ENCODE results near the gene APOA5.

The APOA5 gene

GRCh38 chr11:116830184-116830912 is 38.7 kb upstream of the APOA5 start:
- TF ChIP-seq CTCF (IDR thresholded peaks at IDR 0.05), result no peak
- Histone ChIP-seq H3K36me3 (ENCODE audit: control insufficient read depth, insufficient read depth, low read length) (no peaks in the 10 kb centered on the region), H3K27ac (no peak overlapping the region), H3K4me1 (no peaks in the 10 kb centered on the region), H3K4me3 (ENCODE audit: low read depth, low read length) (no peak overlapping the region), H3K27me3 (ENCODE audit: control insufficient read depth, insufficient read depth, low read length) (no peaks in the 10 kb centered on the region), H3K9me3 (ENCODE audit: control insufficient read depth, low read length) (no peaks in the 10 kb centered on the region), H2AFZ (no peak overlapping the region), H3K4me2 (ENCODE audit: low read length) (no peak overlapping the region), H3K79me2 (no peaks in the 10 kb centered on the region), H3K9ac (no peak overlapping the region)

- H3K4me3 ChIP-seq (ENCODE audit: low read depth, low read length), result no peak within 1 kb of the TSS
- no peaks in the 10 kb centered on the region for H3K4me1 ChIP-seq
- no peaks in the 10 kb centered on the region for H3K36me3 ChIP-seq (ENCODE audit: control insufficient read depth, insufficient read depth, low read length)
- H3K4me2 ChIP-seq (ENCODE audit: low read length), result no peak within 1 kb of the TSS
- no peak within 1 kb of the TSS for H2AFZ ChIP-seq
- no peaks in the 10 kb centered on the region for H3K79me2 ChIP-seq
- H3K27me3 ChIP-seq (ENCODE audit: control insufficient read depth, insufficient read depth, low read length), result no peaks in the 10 kb centered on the region
- H3K9me3 ChIP-seq (ENCODE audit: control insufficient read depth, low read length), result no peaks in the 10 kb centered on the region
- H3K9ac ChIP-seq, result no peak within 1 kb of the TSS
- TF ChIP-seq CTCF (IDR thresholded peaks at IDR 0.05), result no peak
- H3K27ac ChIP-seq, result no peak within 1 kb of the TSS
Observed at GRCh38 chr11:116829525-116830183, 38.0 kb upstream of the APOA5 start, which contains the start of gene APOC3. Gene APOC3, plus strand, starts transcription at chr11:116829907. Its CDS starts 676 bp downstream, at chr11:116830583.

DNA sequence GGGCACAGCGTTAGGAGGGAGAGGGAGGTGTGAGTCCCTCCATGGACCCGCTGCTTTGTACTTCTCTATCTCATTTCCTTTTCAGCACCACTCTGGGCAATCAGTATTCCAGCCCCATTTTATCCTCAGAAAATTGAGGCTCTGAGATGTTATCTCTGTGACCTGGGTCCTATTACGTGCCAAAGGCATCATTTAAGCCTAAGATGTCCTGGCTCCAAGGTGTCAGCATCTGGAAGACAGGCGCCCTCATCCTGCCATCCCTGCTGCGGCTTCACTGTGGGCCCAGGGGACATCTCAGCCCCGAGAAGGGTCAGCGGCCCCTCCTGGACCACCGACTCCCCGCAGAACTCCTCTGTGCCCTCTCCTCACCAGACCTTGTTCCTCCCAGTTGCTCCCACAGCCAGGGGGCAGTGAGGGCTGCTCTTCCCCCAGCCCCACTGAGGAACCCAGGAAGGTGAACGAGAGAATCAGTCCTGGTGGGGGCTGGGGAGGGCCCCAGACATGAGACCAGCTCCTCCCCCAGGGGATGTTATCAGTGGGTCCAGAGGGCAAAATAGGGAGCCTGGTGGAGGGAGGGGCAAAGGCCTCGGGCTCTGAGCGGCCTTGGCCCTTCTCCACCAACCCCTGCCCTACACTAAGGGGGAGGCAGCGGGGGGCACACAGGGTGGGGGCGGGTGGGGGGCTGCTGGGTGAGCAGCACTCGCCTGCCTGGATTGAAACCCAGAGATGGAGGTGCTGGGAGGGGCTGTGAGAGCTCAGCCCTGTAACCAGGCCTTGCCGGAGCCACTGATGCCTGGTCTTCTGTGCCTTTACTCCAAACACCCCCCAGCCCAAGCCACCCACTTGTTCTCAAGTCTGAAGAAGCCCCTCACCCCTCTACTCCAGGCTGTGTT is 37.2 kb upstream of the APOA5 start:
- no peak overlapping the region for H2AFZ ChIP-seq
- H3K4me1 ChIP-seq, result no peaks in the 10 kb centered on the region
- no peak overlapping the region for H3K27ac ChIP-seq
- no peak overlapping the region for H3K9ac ChIP-seq
- no peak overlapping the region for H3K4me2 ChIP-seq (ENCODE audit: low read length)
- TF ChIP-seq CTCF (IDR thresholded peaks at IDR 0.05), result no peak
- H3K79me2 ChIP-seq, result no peaks in the 10 kb centered on the region
- H3K4me3 ChIP-seq (ENCODE audit: low read depth, low read length), result no peak overlapping the region
- no peaks in the 10 kb centered on the region for H3K27me3 ChIP-seq (ENCODE audit: control insufficient read depth, insufficient read depth, low read length)
- no peaks in the 10 kb centered on the region for H3K36me3 ChIP-seq (ENCODE audit: control insufficient read depth, insufficient read depth, low read length)
- H3K9me3 ChIP-seq (ENCODE audit: control insufficient read depth, low read length), result no peaks in the 10 kb centered on the region

DNA sequence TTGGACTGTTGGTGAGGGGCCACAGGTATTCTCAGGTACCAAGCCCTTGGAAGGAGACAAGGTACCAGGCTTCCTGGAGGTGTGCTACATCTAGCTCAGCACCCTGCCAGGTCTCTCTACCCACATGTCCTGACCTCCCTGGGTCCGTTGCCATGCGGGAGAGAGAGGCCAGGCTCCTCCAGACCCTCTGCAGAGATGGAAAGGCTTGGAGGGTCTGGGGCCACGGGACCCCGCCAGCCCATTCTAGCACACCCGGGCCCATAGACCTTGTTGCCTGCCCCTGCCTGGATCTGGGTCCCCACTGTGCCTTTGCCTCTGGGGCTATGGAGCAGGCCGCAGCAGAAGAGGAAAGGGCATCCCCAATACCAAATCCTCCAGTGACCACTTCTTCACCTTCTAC is 35.8 kb upstream of the APOA5 start:
- H3K79me2 ChIP-seq, result no peaks in the 10 kb centered on the region
- H3K9me3 ChIP-seq (ENCODE audit: control insufficient read depth, low read length), result no peaks in the 10 kb centered on the region
- H3K4me2 ChIP-seq (ENCODE audit: low read length), result no peak overlapping the region
- H3K9ac ChIP-seq, result no peak overlapping the region
- no peaks in the 10 kb centered on the region for H3K27me3 ChIP-seq (ENCODE audit: control insufficient read depth, insufficient read depth, low read length)
- no peak for TF ChIP-seq CTCF (IDR thresholded peaks at IDR 0.05)
- H3K27ac ChIP-seq, result no peak overlapping the region
- no peak overlapping the region for H3K4me3 ChIP-seq (ENCODE audit: low read depth, low read length)
- no peak overlapping the region for H2AFZ ChIP-seq
- H3K4me1 ChIP-seq, result no peaks in the 10 kb centered on the region
- H3K36me3 ChIP-seq (ENCODE audit: control insufficient read depth, insufficient read depth, low read length), result no peaks in the 10 kb centered on the region
